Measurements from ENCODE around the gene SLC38A10. TPM values are rescaled to one million over a fixed set of nuclear protein-coding genes. Genes with fewer than 3 reads are reported as not detected.
A peak's percentile ranks its signal among the peaks of the same experiment; 100 is the strongest.

SLC38A10 gene
- total and polyA plus RNA-seq, 8 donors: 72.8 to 190 (median 96.9) TPM

DNA sequence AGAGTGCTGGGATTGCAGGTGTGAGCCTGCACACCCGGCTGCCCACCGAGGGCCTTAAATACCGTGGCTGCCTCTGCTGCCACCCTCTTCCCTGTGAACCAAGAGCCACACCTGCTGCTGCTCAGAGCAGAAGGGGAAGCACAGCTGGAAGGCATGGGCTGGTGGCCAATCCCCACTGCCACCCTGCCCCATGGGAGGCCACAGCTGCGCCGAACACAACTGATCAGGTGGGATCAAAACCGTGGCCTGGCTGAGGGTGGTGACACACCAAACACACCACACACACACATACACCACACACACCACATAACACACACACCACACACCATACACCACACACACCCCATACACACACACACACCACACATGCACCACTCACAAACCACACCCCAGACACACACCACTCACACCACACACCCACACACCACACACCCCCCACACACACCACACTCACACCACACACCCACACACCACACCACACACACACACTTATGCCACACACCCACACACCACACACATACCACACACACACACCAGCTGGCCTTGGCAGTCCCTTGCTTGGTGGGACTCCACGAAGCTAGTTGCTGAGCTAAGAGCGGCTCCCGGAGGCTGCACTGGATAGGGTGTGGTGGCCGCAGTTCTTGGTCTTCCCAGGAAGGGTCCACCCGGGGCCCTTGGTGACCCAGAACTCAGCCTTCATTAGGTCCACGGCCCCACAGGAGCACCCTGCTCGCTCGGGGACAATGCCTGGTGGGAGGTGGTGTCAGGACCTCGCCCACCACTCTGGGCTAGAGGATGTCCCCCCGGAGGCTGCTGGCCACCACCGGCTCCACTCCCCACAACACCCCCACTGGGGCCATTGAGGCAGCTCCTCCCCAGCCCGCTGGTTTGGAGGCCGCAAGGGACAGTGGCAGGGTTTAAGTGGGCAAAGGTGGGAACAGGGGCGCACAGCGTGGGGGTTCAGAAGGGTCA lies 87.2 kb downstream of the SLC38A10 start:
- 90 to 91% methylated on average over 21 of the region's 21 CpGs for WGBS, 2 donors

DNA sequence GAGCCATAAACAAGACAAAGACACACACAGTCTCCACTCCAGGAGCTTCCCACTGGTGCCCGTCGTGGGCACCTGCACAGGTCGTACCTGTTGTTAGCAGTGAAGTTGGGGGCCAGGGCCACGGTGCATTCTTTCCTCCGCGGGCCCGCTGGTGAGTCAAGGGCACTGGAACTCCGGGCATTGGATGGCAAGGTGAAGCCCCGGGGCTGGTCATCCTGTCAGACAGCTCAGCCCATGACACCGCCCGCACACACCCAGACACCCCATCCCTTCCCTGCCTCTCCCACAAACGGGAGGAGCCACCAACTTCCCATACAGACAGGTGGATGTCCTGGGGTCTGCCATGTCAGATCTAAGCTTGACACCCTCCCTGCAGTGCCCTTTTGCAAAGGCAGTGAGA lies 88.5 kb downstream of the SLC38A10 start:
- FAIRE-seq (no peak), DNase-seq (peak in 1 of 6 donors; percentile 55), ATAC-seq (no peak)
- WGBS, 2 donors: 85 to 91% methylated on average over 10 to 12 of the region's 12 CpGs
- intact Hi-C loops (cut with DNase I): no loop called here
- Histone ChIP-seq H3K4me1 (no peaks in the 10 kb centered on the region), H3K27me3 (no peaks in the 10 kb centered on the region), H3K9me3 (no peaks in the 10 kb centered on the region), H3K27ac (no peak overlapping the region), H3K4me3 (no peak overlapping the region), H3K36me3 (no peaks in the 10 kb centered on the region)
- TF ChIP-seq, protein P1, sequence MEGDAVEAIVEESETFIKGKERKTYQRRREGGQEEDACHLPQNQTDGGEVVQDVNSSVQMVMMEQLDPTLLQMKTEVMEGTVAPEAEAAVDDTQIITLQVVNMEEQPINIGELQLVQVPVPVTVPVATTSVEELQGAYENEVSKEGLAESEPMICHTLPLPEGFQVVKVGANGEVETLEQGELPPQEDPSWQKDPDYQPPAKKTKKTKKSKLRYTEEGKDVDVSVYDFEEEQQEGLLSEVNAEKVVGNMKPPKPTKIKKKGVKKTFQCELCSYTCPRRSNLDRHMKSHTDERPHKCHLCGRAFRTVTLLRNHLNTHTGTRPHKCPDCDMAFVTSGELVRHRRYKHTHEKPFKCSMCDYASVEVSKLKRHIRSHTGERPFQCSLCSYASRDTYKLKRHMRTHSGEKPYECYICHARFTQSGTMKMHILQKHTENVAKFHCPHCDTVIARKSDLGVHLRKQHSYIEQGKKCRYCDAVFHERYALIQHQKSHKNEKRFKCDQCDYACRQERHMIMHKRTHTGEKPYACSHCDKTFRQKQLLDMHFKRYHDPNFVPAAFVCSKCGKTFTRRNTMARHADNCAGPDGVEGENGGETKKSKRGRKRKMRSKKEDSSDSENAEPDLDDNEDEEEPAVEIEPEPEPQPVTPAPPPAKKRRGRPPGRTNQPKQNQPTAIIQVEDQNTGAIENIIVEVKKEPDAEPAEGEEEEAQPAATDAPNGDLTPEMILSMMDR (IDR thresholded peaks at IDR 0.05): no peak

More for the DNA sequence above, 87.2 kb downstream of the SLC38A10 start:
- DNase-seq (peak in 1 of 6 donors; percentile 67), ATAC-seq (no peak), FAIRE-seq (no peak)
- Histone ChIP-seq H3K9me3 (no peaks in the 10 kb centered on the region), H3K4me1 (no peaks in the 10 kb centered on the region), H3K27ac (no peak overlapping the region), H3K27me3 (no peaks in the 10 kb centered on the region), H3K4me3 (no peak overlapping the region), H3K36me3 (no peaks in the 10 kb centered on the region)
- TF ChIP-seq, protein P1 (IDR thresholded peaks at IDR 0.05): no peak
- intact Hi-C loops (cut with DNase I): no loop called here

DNA sequence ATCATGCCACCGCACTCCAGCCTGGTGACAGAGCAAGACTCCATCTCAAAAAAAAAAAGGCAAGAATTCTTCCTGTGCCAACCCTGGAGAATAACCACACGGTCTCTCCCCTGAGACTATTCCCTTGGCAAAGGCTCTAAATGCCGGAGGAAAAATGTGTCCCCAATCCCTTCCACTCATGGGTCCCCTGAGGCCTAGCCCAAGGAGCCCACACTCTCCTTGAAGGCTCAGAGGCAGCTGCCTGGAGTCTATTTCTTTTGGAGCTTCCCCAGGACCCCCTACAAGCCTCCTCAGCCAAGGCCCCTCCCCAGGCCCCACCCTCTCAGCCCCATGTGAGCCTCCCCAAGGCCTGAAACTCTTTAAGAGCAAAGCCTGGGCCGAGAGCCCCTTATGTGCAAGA lies 88.9 kb downstream of the SLC38A10 start:
- Histone ChIP-seq H3K4me1 (no peaks in the 10 kb centered on the region), H3K36me3 (no peaks in the 10 kb centered on the region)
- FAIRE-seq: no peak

DNA sequence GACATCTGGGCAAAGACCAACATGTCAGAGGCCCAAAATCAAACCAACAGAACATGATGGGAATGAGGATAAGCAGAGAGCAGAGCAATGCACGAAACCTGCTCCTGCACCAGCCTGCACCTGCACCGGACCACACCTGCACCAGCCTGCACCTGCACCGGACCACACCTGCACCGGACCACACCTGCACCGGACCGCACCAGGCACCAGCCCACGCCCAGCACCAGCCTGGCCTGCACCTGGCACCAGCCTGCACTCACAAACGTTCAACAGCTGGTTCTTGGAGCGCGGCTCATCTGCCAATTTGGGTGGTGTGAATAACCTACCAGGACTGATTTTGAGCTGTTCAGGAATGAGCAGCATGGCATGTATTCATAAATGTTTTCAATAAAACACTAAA lies 90.5 kb downstream of the SLC38A10 start:
- H3K27ac ChIP-seq: no peak overlapping the region
- H3K9me3 ChIP-seq: no peaks in the 10 kb centered on the region
- TF ChIP-seq, protein P1 (IDR thresholded peaks at IDR 0.05): no peak
- intact Hi-C loops (cut with DNase I): loop anchor here in 1 of 3 donors (5.0 kb wide), 1 partner anchor 62 kb away; no protein-coding TSS in a partner anchor
- H3K27me3 ChIP-seq: no peaks in the 10 kb centered on the region
- H3K36me3 ChIP-seq: no peaks in the 10 kb centered on the region
- 84 to 87% methylated on average over 10 of the region's 10 CpGs for WGBS, 2 donors
- no peak overlapping the region for H3K4me3 ChIP-seq
- H3K4me1 ChIP-seq: no peaks in the 10 kb centered on the region
- no peak for FAIRE-seq
- peak in 1 of 6 donors; percentile 34 for DNase-seq
- no peak for ATAC-seq

More for the DNA sequence above, 88.9 kb downstream of the SLC38A10 start:
- DNase-seq (peak in 1 of 6 donors; percentile 24), ATAC-seq (no peak)
- H3K9me3 ChIP-seq: no peaks in the 10 kb centered on the region
- intact Hi-C loops (cut with DNase I): no loop called here
- H3K27ac ChIP-seq: no peak overlapping the region
- TF ChIP-seq, protein P1 (IDR thresholded peaks at IDR 0.05): no peak
- H3K27me3 ChIP-seq: no peaks in the 10 kb centered on the region
- 77 to 85% methylated on average over 4 of the region's 4 CpGs for WGBS, 2 donors
- no peak overlapping the region for H3K4me3 ChIP-seq
